Hepatocyte (in vitro differentiated cells): ENCODE measurements around the gene AUTS2.

Experiments
- CTCF ChIP-seq: fragments of 200-600 bp; sonication (generic); IDR thresholded peaks from 2 replicates; pipeline ENCODE4 v1.5.1; 2016; ENCODE audit warnings: antibody characterized with exemption, mild to moderate bottlenecking; ENCODE audit not compliant: poor library complexity
- EZH2 ChIP-seq: fragments of 200-600 bp; sonication (generic); IDR thresholded peaks from 2 replicates; pipeline ENCODE4 v1.6.1; 2016; ENCODE audit warnings: antibody characterized with exemption, mild to moderate bottlenecking, borderline replicate concordance

- TF ChIP-seq CTCF (no peak), EZH2 (no peak)
Observed at GRCh38 chr7:70336536-70336935, 738.3 kb downstream of the AUTS2 start.
